IPS-18a (cell line): ENCODE measurements around the gene DCAF6.
"Not testable (repeated sequence)": the region's sequence is repeated elsewhere in the genome, so short reads cannot be mapped to it uniquely, and the experiment has no call there.

ENCODE experiments used
- H3K27ac ChIP-seq: one replicate; pipeline ENCODE4 v1.5.1; 2013; ENCODE audit warnings: low read length
- H3K27me3 ChIP-seq: one replicate; pipeline ENCODE4 v1.6.1; 2013; ENCODE audit warnings: mild to moderate bottlenecking, low read length; ENCODE audit not compliant: control insufficient read depth, insufficient read depth
- H3K36me3 ChIP-seq: one replicate; pipeline ENCODE4 v1.6.1; 2013; ENCODE audit warnings: low read depth, low read length; ENCODE audit not compliant: control insufficient read depth
- H3K4me1 ChIP-seq: one replicate; pipeline ENCODE4 v1.6.1; 2013; ENCODE audit warnings: low read depth, low read length; ENCODE audit not compliant: control insufficient read depth
- H3K4me3 ChIP-seq: one replicate; pipeline ENCODE4 v1.5.1; 2013; ENCODE audit warnings: low read length
- H3K9ac ChIP-seq: one replicate; pipeline ENCODE4 v1.6.1; 2013; ENCODE audit warnings: mild to moderate bottlenecking, low read length, moderate library complexity
- H3K9me3 ChIP-seq: one replicate; pipeline ENCODE4 v1.6.1; 2013; ENCODE audit warnings: low read depth, low read length; ENCODE audit not compliant: control insufficient read depth

Gene DCAF6

GRCh38 chr1:167936068-167936929, at the start of gene DCAF6:
Gene DCAF6, plus strand, starts transcription at chr1:167936683. Its CDS starts 229 bp downstream, at chr1:167936912.
- no peaks in the 10 kb centered on the region for H3K9me3 ChIP-seq
- peak within 1 kb of the TSS; percentile 93 for H3K9ac ChIP-seq
- no peaks in the 10 kb centered on the region for H3K36me3 ChIP-seq
- H3K4me3 ChIP-seq = peak within 1 kb of the TSS; percentile 76
- no peaks in the 10 kb centered on the region for H3K27me3 ChIP-seq
- peak within 1 kb of the TSS; percentile 92 for H3K27ac ChIP-seq
- H3K4me1 ChIP-seq = peaks cover 9% of the 10 kb centered on the region

GRCh38 chr1:167887187-167887586, 49.3 kb upstream of the DCAF6 start:
- not testable (repeated sequence) for H3K27me3 ChIP-seq, H3K4me3 ChIP-seq, H3K36me3 ChIP-seq, H3K9me3 ChIP-seq, H3K27ac ChIP-seq, H3K9ac ChIP-seq, H3K4me1 ChIP-seq

GRCh38 chr1:167890400-167890799, 46.1 kb upstream of the DCAF6 start:
- Histone ChIP-seq H3K4me3 (no peak overlapping the region), H3K9me3 (no peaks in the 10 kb centered on the region), H3K36me3 (no peaks in the 10 kb centered on the region), H3K27me3 (no peaks in the 10 kb centered on the region), H3K27ac (no peak overlapping the region), H3K9ac (no peak overlapping the region), H3K4me1 (no peaks in the 10 kb centered on the region)

- Histone ChIP-seq H3K9me3 (no peaks in the 10 kb centered on the region), H3K27me3 (no peaks in the 10 kb centered on the region), H3K27ac (no peak overlapping the region), H3K36me3 (no peaks in the 10 kb centered on the region), H3K4me3 (no peak overlapping the region), H3K4me1 (no peaks in the 10 kb centered on the region), H3K9ac (no peak overlapping the region)
These were observed 42.7 kb upstream of the DCAF6 start for GRCh38 chr1:167893798-167894197.

- Histone ChIP-seq H3K27ac (no peak overlapping the region), H3K4me3 (no peak overlapping the region), H3K27me3 (no peaks in the 10 kb centered on the region), H3K9ac (no peak overlapping the region), H3K4me1 (no peaks in the 10 kb centered on the region), H3K9me3 (no peaks in the 10 kb centered on the region), H3K36me3 (no peaks in the 10 kb centered on the region)
These were observed 37.8 kb upstream of the DCAF6 start for GRCh38 chr1:167898578-167899222.

- H3K27ac ChIP-seq = no peak overlapping the region
- H3K9me3 ChIP-seq = no peaks in the 10 kb centered on the region
- H3K4me3 ChIP-seq = no peak overlapping the region
- no peaks in the 10 kb centered on the region for H3K27me3 ChIP-seq
- no peak overlapping the region for H3K9ac ChIP-seq
- no peaks in the 10 kb centered on the region for H3K4me1 ChIP-seq
- no peaks in the 10 kb centered on the region for H3K36me3 ChIP-seq
These were observed 37.2 kb upstream of the DCAF6 start for GRCh38 chr1:167899253-167899681.

- Histone ChIP-seq H3K27ac (no peak overlapping the region), H3K4me3 (no peak overlapping the region), H3K9ac (no peak overlapping the region), H3K36me3 (no peaks in the 10 kb centered on the region), H3K27me3 (no peaks in the 10 kb centered on the region), H3K4me1 (peaks cover 15% of the 10 kb centered on the region), H3K9me3 (no peaks in the 10 kb centered on the region)
These were observed 35.6 kb upstream of the DCAF6 start for GRCh38 chr1:167900907-167901306.

GRCh38 chr1:167904652-167905130, 31.8 kb upstream of the DCAF6 start:
- H3K27me3 ChIP-seq = no peaks in the 10 kb centered on the region
- no peak overlapping the region for H3K9ac ChIP-seq
- peaks cover 15% of the 10 kb centered on the region for H3K4me1 ChIP-seq
- no peak overlapping the region for H3K27ac ChIP-seq
- H3K9me3 ChIP-seq = peaks cover 7% of the 10 kb centered on the region
- no peak overlapping the region for H3K4me3 ChIP-seq
- no peaks in the 10 kb centered on the region for H3K36me3 ChIP-seq

GRCh38 chr1:167905182-167905581, 31.3 kb upstream of the DCAF6 start:
- peaks cover 12% of the 10 kb centered on the region for H3K9me3 ChIP-seq
- no peaks in the 10 kb centered on the region for H3K36me3 ChIP-seq
- H3K4me1 ChIP-seq = peaks cover 15% of the 10 kb centered on the region
- no peak overlapping the region for H3K4me3 ChIP-seq
- no peak overlapping the region for H3K27ac ChIP-seq
- no peaks in the 10 kb centered on the region for H3K27me3 ChIP-seq
- H3K9ac ChIP-seq = no peak overlapping the region

GRCh38 chr1:167905671-167906070, 30.8 kb upstream of the DCAF6 start:
- H3K27ac ChIP-seq = no peak overlapping the region
- H3K9ac ChIP-seq = no peak overlapping the region
- H3K36me3 ChIP-seq = no peaks in the 10 kb centered on the region
- H3K9me3 ChIP-seq = peaks cover 14% of the 10 kb centered on the region
- H3K27me3 ChIP-seq = no peaks in the 10 kb centered on the region
- peaks cover 15% of the 10 kb centered on the region for H3K4me1 ChIP-seq
- H3K4me3 ChIP-seq = no peak overlapping the region

GRCh38 chr1:167909691-167910180, 26.7 kb upstream of the DCAF6 start:
- Histone ChIP-seq H3K4me3 (no peak overlapping the region), H3K4me1 (peaks cover 26% of the 10 kb centered on the region), H3K9me3 (peaks cover 14% of the 10 kb centered on the region), H3K36me3 (no peaks in the 10 kb centered on the region), H3K27me3 (no peaks in the 10 kb centered on the region), H3K27ac (no peak overlapping the region), H3K9ac (no peak overlapping the region)
